GM21423 (cell line): Measurements from ENCODE around the gene TTC28.

Experiments
- ATAC-seq: cut with Tn5 transposase; IDR thresholded peaks from one replicate; pipeline ENCODE4 v1.9.1; 2021; ENCODE audit warnings: mild to moderate bottlenecking, moderate library complexity; ENCODE audit not compliant: unreplicated experiment

Gene TTC28

DNA sequence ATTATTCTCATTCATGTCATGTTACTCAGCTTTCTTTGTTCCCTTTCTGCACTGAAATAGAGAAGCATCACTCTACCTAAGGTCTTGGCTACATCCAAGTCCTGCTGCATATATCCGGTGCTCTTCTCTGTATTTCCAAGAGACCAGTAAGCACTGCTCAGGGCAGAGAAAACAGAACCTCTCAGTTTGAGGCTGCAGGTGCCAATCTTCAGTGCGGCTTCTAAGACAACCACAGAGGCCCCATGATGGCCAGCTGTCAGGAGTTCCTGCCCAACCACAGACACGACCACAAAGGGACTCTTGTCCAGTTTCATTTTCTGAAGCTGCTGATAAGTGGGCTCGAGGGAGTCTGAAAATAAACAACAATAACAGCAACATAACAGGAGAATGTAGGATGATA is 382.1 kb downstream of the TTC28 start:
- ATAC-seq: peak; percentile 76

DNA sequence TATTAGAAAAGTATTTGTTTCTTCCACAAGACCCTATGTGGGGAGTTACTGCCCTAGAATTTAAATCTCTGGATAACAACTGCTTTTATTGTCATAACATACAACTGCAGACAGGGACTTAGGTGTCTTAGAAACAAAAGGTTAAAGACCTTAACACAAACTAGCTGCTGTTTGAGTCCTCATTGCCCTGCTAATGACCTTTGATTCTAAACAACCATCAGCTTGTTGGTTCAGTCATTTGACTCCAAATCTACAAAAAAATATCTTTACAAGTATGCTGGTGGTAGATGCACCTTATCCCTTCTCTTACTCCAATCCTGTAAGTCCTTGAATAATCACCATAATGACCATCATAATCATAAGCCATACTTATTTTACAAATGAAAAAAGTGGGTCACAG is 383.2 kb downstream of the TTC28 start:
- no peak for ATAC-seq

DNA sequence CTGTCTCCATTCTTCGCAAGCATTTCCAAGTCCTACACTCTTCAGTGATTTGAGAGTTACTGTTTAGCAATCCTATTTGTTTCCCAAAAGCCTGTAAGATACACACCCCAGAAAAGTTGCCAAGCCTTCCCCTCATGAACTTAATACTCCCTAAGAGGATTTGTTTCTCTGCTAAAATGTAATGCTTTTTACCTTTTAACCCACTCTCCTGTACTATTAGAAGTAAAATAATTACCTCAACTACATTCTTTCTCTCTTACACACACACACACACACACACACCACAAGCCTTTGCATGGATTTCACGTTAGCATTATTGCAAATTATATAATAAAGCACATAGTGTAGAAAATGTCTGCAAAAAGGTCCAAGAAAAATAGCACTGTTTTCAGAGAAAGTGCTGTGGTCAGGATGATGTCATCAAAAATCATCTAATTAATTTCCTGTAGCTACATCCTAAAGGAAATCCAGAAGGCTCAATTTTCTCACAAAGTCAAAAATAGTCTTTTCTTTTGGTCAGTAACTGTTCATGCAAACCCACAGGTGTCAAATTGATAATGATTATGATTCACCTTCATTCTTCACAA is 396.5 kb downstream of the TTC28 start:
- no peak for ATAC-seq

DNA sequence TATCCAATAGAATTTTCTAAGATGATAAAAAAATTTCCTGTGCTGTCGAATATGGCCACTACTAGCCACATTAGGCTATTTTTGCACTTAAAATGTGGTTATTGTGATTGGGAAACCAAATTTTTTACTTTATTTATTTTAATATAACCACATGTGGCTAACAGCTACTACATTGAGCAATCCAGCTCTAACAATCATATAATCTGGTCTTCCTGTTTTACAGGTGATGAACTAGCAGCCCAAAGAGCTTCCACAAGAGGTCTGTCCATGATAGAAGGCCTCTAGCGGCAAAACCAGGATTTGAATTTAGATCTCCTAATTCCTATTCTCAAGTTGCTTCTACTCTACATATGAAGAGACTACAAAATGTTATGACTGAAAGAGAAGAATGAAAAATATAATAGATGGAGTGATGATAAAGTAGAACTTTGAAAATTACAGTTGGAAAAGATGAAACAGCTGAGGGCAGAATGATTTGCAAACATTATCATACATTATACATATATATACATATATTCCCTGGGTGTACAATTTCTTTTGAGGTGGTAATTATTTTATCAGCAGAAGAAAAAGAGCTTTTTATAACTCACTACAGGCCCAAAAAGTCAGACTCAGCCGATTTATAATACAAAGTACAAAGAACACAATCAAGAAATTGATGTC is 397.1 kb downstream of the TTC28 start:
- no peak for ATAC-seq

DNA sequence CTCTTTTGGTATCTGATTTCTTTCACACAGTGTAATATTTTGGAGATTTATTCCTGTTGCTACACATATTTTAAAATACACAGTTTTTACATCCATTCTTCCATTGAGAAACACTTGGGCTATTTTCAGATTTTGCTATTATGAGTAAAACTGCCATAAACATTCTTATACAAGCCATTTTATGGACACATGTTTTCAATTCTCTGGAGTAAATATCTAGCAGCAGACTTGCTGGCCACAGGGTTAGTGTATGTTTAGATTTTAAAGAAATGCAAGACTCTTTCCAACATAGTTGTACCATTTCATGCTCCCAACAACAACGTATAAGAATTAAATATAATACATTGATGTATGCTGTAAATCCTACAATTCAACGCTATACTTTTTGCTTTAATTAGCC is 399.8 kb downstream of the TTC28 start:
- no peak for ATAC-seq

DNA sequence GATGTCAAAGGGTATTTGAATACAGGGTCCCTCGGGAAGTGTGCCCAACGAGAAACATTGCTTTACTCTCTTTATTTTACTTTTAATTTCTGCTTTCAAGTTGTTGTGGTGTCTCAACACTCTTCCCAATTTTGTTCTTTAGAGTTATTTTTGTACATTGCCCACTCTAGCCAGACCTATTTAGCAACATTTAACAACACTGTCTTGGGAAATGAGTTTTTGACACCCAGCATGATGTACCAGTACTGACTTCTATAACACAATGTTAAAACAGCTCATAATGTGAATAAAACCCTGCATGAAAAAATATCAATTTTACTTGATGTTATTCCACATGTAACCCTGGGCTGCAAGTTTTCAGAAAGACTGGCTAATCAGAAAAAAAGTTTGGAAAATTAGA is 410.4 kb downstream of the TTC28 start:
- no peak for ATAC-seq

DNA sequence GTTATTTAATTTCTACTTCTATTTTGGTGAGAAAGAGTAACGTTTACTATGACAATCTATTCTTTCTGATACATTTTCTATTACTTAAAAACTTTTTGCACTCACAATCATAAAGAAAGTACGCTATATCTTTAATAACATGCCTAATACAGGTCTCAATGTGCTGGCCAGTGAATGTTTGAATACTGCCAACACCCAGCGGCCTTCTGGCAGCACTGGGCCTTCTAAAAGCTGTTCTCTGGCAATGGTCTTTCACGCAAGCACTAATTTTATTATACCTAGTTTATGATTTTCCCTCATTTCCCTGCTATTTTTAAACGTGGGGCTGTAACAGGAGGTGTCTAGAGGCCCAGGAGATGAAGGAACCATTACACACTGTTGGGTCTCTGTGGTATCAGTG is 410.8 kb downstream of the TTC28 start:
- no peak for ATAC-seq

DNA sequence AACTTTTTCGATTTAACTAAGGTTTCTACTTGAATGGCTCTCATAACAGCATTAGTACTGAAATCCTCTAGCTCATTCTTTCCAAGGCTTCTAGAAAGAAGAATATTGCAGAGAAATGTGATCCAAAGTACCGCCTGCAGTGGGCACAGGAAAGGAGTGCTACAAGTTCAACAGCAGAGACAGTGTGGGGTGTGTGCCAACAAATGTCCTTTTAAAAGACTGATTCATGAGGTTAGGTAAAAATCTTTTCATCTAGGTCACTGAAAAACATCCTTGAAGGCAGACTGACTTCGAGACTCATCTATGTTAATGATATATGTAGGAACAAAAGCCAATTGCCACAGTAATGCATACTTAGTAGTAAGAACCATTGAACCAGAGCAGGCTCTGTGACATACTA is 411.5 kb downstream of the TTC28 start:
- no peak for ATAC-seq

DNA sequence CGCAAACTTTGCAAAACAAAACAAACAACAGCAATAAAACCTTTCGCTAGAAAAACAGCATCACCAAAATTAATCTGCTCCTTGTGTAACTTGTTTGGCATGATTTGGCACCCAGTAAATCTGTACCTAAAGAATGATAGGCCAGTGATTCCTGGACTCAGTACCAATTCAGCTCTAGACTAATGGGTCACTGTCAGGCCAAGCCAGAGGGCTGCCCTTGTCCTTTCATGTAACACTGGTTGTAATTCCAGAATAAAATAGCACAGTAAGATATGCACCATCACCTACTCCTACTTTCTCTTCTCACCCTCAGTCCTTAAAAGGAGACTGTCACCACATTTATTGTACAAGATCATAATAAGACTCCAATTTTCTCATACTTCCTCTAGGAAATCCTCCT is 419.0 kb downstream of the TTC28 start:
- no peak for ATAC-seq

DNA sequence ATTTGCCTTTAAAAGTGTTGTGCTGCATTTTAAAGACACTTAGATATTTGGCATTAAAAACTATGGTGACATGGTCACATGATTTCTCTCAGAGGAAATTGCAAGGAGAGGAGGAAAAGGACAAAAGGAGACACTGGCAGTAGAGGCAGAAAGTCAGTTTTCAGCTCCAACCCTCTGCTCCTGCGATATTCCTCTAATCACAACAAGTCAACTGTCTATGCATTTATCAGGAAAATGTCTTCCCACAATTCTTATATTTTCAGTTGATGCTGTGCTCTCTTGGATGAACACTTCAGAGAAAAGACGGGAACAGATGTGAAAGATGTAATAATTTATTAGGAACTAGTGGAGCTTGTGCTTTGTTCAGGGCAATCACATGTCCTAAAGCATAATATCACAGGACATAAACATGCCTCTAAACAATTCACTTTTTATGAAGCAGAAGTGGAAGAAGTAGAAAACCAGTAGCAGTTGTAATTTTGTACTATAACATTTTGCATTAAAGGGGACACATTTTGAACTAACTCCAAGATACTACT is 419.8 kb downstream of the TTC28 start:
- ATAC-seq: no peak

DNA sequence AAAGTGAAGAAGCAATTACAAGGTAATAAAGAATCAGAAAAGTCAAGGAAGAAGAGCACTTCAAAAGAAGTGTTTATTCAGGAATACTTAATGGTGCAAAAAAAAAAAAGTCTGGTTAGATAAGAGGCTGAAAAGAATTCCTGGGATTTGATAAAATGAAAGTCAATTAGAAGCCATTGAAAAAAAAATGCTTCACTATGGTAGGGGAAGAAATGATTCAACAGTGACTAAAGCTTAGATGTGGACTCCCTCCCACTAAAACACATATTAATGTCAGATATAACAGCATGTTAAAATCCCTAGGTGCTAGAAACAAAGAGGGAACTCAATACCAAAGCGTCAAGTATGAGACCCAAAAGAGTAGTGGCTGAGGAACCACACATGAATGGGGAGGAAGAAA is 425.2 kb downstream of the TTC28 start:
- no peak for ATAC-seq

DNA sequence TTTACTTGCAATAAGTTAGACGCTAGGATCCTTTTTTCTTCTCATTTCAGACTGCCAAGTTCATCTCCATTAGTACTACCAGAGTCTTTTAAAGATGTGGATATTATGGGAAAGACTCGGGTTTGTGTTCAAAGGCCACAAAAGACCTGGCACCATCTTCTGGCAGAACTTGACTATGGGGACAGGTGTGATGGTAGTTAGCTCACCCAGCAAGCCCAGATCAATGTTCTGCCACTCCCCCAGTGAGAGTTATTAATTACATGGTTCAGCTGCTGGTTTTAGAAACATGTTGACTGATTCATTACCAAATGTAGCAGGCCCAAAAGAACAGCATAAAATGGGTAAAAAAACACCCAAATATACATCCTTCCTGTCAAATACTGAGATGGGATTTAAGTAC is 427.1 kb downstream of the TTC28 start:
- ATAC-seq: no peak

DNA sequence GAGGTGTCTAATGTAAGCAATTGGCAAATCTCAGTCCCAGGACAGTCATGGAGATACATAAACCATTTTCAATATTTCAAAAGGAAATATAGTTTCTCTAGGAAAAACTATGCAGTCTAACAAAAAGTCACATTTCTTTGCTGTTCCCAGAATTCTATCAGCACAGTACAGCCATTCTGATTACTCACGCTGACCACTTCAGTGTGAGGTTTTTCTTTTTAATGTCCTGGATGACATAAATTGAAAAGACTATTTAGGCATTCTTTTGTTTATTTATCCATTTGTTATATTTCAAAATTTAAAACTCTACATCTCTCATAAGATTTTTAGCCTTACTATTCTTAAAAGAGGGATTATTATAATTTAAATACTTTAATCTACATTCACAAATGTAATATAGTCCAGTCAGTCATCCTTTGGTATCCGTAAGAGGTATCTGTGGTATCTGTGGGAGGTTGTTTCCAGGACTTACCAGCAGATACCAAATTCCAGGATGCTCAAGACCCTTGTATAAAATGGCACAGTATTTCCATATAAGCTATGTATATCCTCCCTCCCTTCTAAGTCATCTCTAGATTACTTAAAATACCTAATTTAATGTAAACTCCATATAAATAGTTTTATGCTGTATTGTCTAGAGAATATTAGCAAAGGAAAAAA is 429.5 kb downstream of the TTC28 start:
- ATAC-seq: no peak

DNA sequence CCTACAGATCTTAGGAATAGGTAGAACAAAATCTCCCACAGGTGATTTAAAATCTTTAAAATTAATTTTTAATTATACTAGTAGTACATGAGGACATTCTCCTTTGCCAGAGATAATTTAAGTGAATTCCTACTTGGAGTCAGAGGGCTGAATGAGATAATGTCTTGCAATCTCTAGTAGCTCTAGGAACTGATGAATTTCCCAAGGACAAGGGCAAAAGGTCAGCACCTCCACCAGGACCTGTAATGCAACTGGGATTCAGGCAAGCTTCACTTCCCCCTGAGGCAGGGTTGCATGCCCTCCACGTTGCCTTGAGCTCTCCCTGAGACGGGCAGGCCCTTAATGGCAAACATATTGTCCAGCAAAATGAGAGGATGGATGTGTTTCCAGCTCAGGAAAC is 430.2 kb downstream of the TTC28 start:
- no peak for ATAC-seq

DNA sequence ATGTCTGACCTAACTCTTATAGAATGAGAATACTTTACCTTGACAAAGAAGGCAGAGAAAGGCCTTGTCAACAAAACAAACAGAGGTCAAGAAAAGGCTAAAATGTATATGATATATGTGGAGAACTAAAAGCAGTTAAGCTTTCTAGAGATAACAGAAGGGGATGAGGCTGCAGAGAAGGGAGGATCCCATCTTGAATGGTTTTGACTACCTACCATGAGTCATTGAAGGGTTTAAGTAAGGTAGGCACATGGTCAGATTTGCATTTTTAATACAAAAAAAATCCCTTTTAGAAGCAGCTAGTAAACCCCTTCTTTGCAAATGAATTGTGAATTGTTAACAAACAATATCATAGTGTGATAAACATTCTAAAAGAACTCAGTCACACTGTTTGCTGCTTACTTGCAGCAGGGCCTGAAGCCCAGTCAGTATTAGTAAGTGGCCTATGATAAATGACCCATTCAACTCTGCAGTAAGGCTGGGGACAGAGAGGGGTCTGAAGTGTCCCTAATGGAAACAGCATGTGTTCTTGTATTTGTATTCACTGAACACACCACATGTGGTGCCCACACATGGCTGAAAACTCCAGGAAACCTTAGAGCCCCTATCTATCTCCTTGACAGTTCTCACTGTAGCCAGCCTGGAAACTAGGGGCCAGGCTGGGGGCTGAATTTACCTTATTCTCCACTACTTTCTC is 431.8 kb downstream of the TTC28 start:
- no peak for ATAC-seq

DNA sequence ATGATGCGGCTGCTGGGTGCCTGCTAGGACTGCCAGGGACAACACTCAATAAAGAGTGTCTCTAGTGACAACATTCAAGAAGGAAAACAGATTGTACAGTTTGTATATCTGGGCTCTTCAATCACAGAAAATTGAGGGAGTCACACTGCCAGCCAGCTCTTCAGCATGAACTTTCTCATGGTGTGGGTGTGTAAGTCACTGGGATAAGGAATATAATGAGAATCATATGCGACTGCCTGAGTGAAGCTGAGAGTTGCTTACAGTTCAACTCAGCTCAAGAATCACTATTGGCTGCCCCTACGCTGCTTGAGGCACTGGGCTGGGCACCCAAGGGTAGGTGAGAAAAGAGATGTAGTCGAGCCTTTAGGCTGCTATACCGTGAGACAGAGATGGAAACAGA is 432.5 kb downstream of the TTC28 start:
- ATAC-seq: no peak

DNA sequence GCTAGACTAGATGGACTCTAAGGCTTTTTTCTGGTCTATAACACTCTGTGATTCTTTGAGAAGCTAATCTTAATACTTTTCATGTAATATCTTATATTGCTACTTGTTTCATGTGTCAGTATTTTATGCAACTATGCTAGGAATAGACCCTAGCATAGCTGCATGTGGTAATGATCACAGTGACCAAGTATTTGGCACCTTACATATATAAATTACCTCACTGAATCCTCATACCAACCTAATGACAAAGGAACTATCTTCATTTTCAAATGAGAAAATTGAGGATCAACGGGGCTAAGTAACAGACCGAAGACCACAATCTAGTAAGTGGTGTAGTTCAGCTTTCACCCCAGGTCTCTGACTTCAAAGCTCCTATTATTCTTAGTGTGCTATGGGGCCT is 433.2 kb downstream of the TTC28 start:
- no peak for ATAC-seq

DNA sequence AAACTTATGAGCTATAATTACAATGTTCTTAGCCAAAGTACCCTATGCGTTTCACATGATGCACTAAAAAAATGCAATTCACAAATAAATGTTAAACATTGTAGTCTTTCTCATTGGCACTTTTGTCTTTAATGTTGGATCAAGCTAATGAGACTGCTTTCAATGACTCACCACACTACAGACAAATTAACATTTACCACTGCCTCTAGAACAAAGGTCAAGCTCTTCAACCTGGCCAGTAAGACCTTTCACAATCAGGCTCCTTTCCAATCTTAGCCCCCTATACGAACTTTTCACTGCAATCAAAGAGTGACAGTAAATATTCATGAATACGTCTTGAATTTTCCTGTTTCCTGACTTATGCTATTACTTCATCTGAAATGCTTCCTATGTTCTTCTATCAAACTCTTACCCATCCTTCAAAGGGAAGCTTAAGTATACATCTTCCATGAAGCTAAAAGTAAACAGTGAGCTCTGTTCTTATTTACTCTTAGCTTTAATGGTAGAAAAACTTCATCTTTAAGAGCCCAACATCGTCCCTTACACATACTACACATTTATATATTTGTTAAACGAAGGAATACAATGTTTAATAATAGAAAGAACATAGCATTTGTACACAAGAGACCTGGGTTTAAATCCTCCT is 433.9 kb downstream of the TTC28 start:
- ATAC-seq: no peak

DNA sequence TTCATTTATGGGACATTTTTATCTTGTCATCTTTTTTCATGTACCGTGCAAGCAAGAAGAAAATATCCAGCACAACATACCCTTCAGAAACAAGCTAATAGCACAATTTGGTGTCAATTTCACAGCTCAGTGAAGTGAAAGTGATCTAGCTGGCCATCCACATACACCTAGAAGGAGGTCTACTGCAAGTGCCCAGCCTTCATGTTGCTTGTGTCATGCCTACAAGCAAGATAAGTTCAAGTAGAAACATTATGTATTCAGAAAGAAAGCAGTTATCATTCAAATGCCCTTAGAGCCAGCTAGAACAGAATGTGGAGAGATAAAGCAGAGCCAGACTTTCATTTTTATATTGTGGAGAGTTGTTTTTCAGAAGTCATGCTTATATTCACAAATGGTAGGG is 434.9 kb downstream of the TTC28 start:
- ATAC-seq: no peak

DNA sequence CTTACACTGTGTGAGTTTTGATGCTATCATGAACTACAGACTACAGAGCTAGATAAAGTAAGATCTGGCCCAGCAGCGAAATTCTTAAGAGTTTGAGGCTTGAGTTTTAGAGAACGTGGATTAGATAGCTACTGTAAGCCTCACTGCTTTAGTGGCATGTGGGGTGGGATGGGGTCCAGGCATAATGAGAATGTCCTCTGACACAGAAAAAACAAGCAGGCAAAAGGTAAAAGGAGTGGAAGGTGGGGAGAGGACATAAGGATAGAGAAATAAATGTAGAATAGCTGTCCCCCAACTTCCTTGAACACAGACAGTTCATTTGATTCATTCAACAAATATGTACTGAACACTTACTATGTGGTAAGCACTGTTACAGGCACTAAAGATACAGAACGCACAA is 436.1 kb downstream of the TTC28 start:
- ATAC-seq: no peak

DNA sequence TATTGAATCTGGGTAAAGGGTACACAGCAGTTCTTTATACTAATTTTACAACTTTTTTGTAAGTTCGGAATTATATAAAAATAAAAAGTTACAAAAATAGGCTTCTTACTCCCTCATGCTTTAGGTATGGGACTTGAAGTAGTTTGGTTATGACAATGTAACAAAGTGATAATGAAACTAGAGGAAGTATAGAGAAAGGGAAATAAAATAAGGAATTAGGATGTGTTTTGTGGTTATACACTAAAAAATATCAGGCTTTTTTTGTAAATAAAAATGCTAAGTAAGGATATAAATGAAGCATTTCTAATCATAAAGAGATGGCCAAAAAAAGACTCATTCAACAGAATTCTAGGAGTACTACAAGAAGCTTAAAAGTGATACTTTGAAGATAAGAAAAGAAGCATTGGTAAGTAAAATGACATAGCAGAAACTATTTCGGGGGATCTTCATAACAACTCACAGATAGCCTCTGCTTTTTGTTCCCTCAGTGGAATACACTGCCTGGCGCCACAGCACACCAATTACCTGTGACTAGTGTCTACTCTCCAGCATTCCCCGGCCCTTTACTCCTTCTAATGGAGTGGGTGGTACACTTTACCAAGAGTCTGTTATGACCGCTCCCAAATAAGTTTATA is 437.9 kb downstream of the TTC28 start:
- ATAC-seq: no peak
